ENCODE measurements around the gene CHST15.

GRCh38 chr10:124032971-124033886 lies 60.2 kb downstream of the CHST15 start:
- TF ChIP-seq CTCF (IDR thresholded peaks at IDR 0.05; ENCODE audit: borderline replicate concordance, extremely low read depth, low read length, poor library complexity, severe bottlenecking) (no peak), EZH2 (IDR thresholded peaks at IDR 0.05; ENCODE audit: borderline replicate concordance, low read depth, low read length, severe bottlenecking) (no peak)
